Spleen (tissue), 11 donors: ENCODE results near the gene PCNP. TPM values are rescaled to one million over a fixed set of nuclear protein-coding genes. Genes with fewer than 3 reads are reported as not detected.

ENCODE experiments used
- DNase-seq: peaks from one replicate; pipeline ENCODE4 v3.0.0-alpha.2; 2020
- H3K27ac ChIP-seq, 8 donors: fragments of 200-600 bp; sonication (generic) in 7 of 8; 1 replicate in 4 of 8; 2 replicates in 4 of 8; pipeline versions ENCODE4 v1.5.0 to v1.8.0; 2016 to 2021; ENCODE audit warnings: inconsistent platforms in 4 of 8, mild to moderate bottlenecking in 4 of 8, moderate library complexity in 1 of 8
- H3K27me3 ChIP-seq, 7 donors: fragments of 200-600 bp; sonication (generic) in 6 of 7; replicated peaks in 1 of 7; 1 replicate in 4 of 7; 2 replicates in 3 of 7; pipeline versions ENCODE4 v1.5.0 to v1.8.0; 2016 to 2021; ENCODE audit warnings: inconsistent platforms in 3 of 7, mild to moderate bottlenecking in 1 of 7
- H3K36me3 ChIP-seq, 6 donors: fragments of 200-600 bp; sonication (generic) in 5 of 6; 1 replicate in 4 of 6; 2 replicates in 2 of 6; pipeline versions ENCODE4 v1.5.0 to v1.8.0; 2016 to 2021; ENCODE audit warnings: inconsistent platforms in 2 of 6
- H3K4me1 ChIP-seq, 6 donors: fragments of 200-600 bp; sonication (generic) in 5 of 6; 1 replicate in 3 of 6; 2 replicates in 3 of 6; pipeline versions ENCODE4 v1.5.0 to v1.8.0; 2016 to 2021; ENCODE audit warnings: inconsistent platforms in 3 of 6
- H3K4me3 ChIP-seq, 8 donors: fragments of 200-600 bp; sonication (generic) in 7 of 8; 1 replicate in 4 of 8; 2 replicates in 4 of 8; pipeline versions ENCODE4 v1.5.0 to v1.8.0; 2016 to 2021; ENCODE audit warnings: inconsistent platforms in 4 of 8, mild to moderate bottlenecking in 4 of 8, moderate library complexity in 2 of 8
- H3K9me3 ChIP-seq, 8 donors: fragments of 200-600 bp; sonication (generic) in 7 of 8; 1 replicate in 4 of 8; 2 replicates in 4 of 8; pipeline versions ENCODE4 v1.5.0 to v1.8.0; 2016 to 2021; ENCODE audit warnings: inconsistent platforms in 4 of 8
- CTCF ChIP-seq, 11 experiments: fragments of 200-600 bp in 7 of 11; fragments of 450-650 bp in 4 of 11; sonication (generic) in 4 of 11; IDR thresholded peaks in 8 of 11; conservative IDR thresholded peaks in 3 of 11; 1 replicate in 7 of 11; 2 replicates in 4 of 11; pipeline versions ENCODE4 v1.4.0 to v1.8.0; 2016 to 2021; ENCODE audit warnings: antibody characterized with exemption in 11 of 11, inconsistent platforms in 4 of 11, mild to moderate bottlenecking in 1 of 11
- POLR2A ChIP-seq, 3 donors: fragments of 450-650 bp; IDR thresholded peaks; one replicate each; pipeline ENCODE4 v1.5.1; 2017; ENCODE audit warnings: antibody characterized with exemption in 3 of 3, mild to moderate bottlenecking in 1 of 3
- POLR2AphosphoS5 ChIP-seq, 3 donors: sonication (generic); formaldehyde crosslinking; IDR thresholded peaks; one replicate each; pipeline ENCODE4 v1.5.1; 2017; ENCODE audit warnings: antibody characterized with exemption in 3 of 3
- WGBS, 5 donors: extraction: QIAGEN DNeasy Blood & Tissue Kit in 3 of 5; methylation state at CpG; one replicate each; pipeline versions ENCODE4 v1.1.5 to v1.1.7; 2013 to 2018; 5-methylcytosine and 5-hydroxymethylcytosine counted together
- intact Hi-C: fragments of 100-400 bp; cut with DNase I; formaldehyde crosslinking; loops from one replicate; pipeline ENCODE4 v1.15.0; 2023; ENCODE audit warnings: low total_unique reads
- polyA plus RNA-seq, 3 donors: library from polyadenylated mRNA; stranded (reverse); fragments of 200-250 nt; gene quantifications; one replicate each; pipeline ENCODE4 v1.2.1, GENCODE V29; 2013
- total RNA-seq, 7 donors: library from RNA; depleted of rRNA in 3 of 7; stranded (reverse); fragments of >200 nt in 3 of 7; fragmentation: NEBNext Ultra II Directional in 4 of 7; extraction: Animal tissue kit (Norgen Biotek cat#: 25700) in 4 of 7; gene quantifications; one replicate each; pipeline versions ENCODE4 v1.1.0 to v1.2.1, GENCODE V29; 2016 to 2021
- donor health status: healthy with polysubstance abuse.
- donor health status: DM: no; HTN: no; CAD: no; lungs with moderate emphysema.
- donor health status: DM: no; HTN: no; CAD: no.
- donor health status: Bipolar disorder and iron deficiency.
- donor health status: healthy.
- donor health status: DM: no; HTN: no; CAD: no.
- donor health status: DM: yes; HTN: yes; CAD: no.

Gene PCNP
- total and polyA plus RNA-seq, 10 donors, result 71.1 to 122 (median 107) TPM

DNA sequence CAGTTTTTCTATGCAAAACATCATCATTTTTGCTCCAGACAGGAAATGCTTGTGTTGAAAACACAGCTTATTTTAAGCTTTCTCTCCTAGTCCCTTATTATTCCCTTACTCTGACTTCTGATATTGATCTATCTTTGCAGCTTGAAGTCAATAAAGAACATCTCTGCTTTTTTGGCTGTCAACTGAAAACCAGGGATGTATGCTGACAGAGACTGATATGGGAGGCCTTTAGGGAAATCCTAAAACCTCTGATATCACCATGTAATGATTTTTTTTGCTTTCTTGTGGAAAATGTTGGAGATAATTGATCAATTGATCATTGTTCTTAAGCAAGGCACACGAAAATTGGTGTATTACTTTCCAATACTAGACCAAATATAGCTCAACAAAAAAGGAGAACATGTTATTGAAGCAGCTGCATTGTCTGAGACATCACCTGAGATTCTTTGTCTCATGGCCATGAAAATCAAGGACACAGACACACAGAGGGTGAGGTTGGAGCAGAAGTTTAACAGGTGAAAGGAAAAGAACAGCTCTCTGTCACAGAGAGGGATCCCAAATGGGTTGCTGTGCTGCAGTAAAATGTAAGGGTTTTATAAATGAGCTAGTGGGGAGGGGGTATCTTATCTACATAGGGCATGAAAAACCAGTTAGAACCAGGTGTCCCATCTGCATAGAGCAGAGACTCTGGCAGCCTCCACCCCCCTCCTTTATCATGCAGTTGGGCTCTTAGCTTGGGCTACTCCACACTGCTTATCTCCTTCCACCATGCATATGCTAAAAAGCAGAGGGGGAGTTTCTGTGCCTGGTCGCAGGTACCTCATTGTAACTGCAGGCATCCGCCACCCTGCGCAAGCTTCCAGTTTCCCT is 43.9 kb upstream of the PCNP start:
- no peaks in the 10 kb centered on the region for H3K36me3 ChIP-seq
- peaks cover 0 to 10% (median 0%) of the 10 kb centered on the region in 8 donors for H3K9me3 ChIP-seq
- H3K4me1 ChIP-seq, result no peaks in the 10 kb centered on the region
- WGBS, 5 donors, result 80 to 91% (median 87%) methylated on average over 4 of the region's 4 CpGs
- no peak overlapping the region for H3K4me3 ChIP-seq
- no peak overlapping the region for H3K27ac ChIP-seq
- DNase-seq, result no peak
- intact Hi-C loops, result no loop called here
- H3K27me3 ChIP-seq, result no peaks in the 10 kb centered on the region
- TF ChIP-seq POLR2A (IDR thresholded peaks at IDR 0.05), result no peak

DNA sequence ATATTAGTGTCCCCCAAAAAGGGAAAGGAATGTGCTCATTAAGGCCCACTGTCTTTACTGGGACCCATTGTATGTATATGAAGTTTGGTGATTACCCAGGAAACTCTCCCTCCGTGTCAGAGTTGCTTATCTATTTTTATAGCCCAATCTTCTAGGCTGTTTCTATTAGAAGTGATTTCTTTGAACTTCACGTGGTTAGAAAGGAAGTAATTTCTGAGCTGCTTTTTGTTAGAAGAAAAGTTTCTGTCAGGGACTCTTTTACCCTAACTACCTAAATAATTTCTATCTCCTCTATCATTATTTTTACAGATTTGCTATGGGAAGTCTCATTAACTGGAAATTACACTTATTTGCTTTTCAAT is 43.3 kb upstream of the PCNP start:
- DNase-seq, result no peak
- TF ChIP-seq POLR2A (IDR thresholded peaks at IDR 0.05) (no peak), POLR2AphosphoS5 (IDR thresholded peaks at IDR 0.05) (no peak), CTCF (IDR thresholded peaks at IDR 0.05 in 8 of 11, conservative IDR thresholded peaks at IDR 0.05 in 3 of 11) (no peak)

DNA sequence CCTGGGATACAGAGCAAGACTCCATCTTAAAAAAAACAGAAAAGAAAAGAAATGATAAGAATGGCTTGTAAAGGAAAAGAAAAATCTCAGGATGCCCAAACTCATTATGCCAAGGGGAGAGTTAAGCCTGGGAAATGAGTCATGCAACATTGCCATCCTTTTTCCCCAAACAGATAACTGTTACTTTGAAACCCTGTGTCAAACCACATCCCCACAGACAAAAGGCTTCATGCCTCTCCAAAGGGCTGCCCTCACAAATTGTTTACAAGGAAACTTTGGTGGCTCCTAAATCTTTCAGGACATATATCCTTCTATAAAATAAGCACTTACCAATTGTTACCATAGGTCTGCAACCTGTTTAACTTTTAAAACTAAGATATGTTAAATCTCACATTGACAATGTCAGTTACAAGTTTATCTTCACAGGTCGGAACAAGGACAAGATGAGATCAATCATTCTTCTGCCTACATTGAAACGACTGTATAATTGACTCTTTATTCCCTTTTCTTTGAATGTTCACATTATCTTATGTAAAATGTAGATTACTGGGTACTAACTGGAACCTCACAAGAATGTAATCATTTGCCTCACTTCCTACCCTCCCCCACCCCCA is 42.4 kb upstream of the PCNP start:
- WGBS, 5 donors, result 26 to 59% (median 48%) methylated on average over 2 of the region's 2 CpGs

More for the DNA sequence above, 43.3 kb upstream of the PCNP start:
- WGBS, 5 donors, result 19 to 40% (median 27%) methylated on average over 2 of the region's 2 CpGs
- Histone ChIP-seq H3K9me3 (peaks cover 0 to 4% (median 0%) of the 10 kb centered on the region in 8 donors), H3K4me1 (no peaks in the 10 kb centered on the region), H3K27ac (no peak overlapping the region), H3K4me3 (no peak overlapping the region), H3K36me3 (no peaks in the 10 kb centered on the region), H3K27me3 (no peaks in the 10 kb centered on the region)
- intact Hi-C loops, result no loop called here

More for the DNA sequence above, 42.4 kb upstream of the PCNP start:
- Histone ChIP-seq H3K9me3 (no peaks in the 10 kb centered on the region), H3K27me3 (no peaks in the 10 kb centered on the region), H3K36me3 (no peaks in the 10 kb centered on the region), H3K27ac (no peak overlapping the region), H3K4me3 (no peak overlapping the region), H3K4me1 (no peaks in the 10 kb centered on the region)
- no peak for DNase-seq
- TF ChIP-seq CTCF (IDR thresholded peaks at IDR 0.05 in 8 of 11, conservative IDR thresholded peaks at IDR 0.05 in 3 of 11), result no peak
- TF ChIP-seq POLR2A (IDR thresholded peaks at IDR 0.05), result no peak
- TF ChIP-seq POLR2AphosphoS5 (IDR thresholded peaks at IDR 0.05), result no peak
- intact Hi-C loops, result no loop called here
